Activated CD8-positive, alpha-beta memory T cell treated with anti-CD3 and anti-CD28 coated beads, Interleukin-2, amount 50 U/mL, for 1 hour (primary cell): Measurements from ENCODE around the gene MYORG.

Source experiments
- DNase-seq: peaks from one replicate; pipeline ENCODE4 v3.0.0-alpha.2; 2020; ENCODE audit errors: extremely low read depth

The MYORG gene

GRCh38 chr9:34384368-34385165 lies 7.9 kb upstream of the MYORG start:
- no peak for DNase-seq

- no peak for DNase-seq
Measured at GRCh38 chr9:34383904-34384303, 7.2 kb upstream of the MYORG start.

- DNase-seq = no peak
Measured at GRCh38 chr9:34382879-34383278, 6.2 kb upstream of the MYORG start.

GRCh38 chr9:34382054-34382453 lies 5.4 kb upstream of the MYORG start:
- DNase-seq = no peak

- no peak for DNase-seq
Measured at GRCh38 chr9:34381323-34381722, 4.6 kb upstream of the MYORG start.

GRCh38 chr9:34380511-34381315 lies 4.0 kb upstream of the MYORG start:
- no peak for DNase-seq

- no peak for DNase-seq
Measured at GRCh38 chr9:34380034-34380510, 3.4 kb upstream of the MYORG start.

- peak; percentile 74 for DNase-seq
Measured at GRCh38 chr9:34379334-34380033, 2.8 kb upstream of the MYORG start.

- no peak for DNase-seq
Measured at GRCh38 chr9:34378376-34379060, 1.8 kb upstream of the MYORG start.

- DNase-seq = no peak
Measured at GRCh38 chr9:34377404-34377746, 677 bp upstream of the MYORG start.

GRCh38 chr9:34375901-34376595 lies 650 bp downstream of the MYORG start:
- DNase-seq = no peak

GRCh38 chr9:34374905-34375552 lies 1.7 kb downstream of the MYORG start:
- no peak for DNase-seq

GRCh38 chr9:34374339-34374738 lies 2.4 kb downstream of the MYORG start:
- DNase-seq = no peak

GRCh38 chr9:34373749-34374148 lies 2.9 kb downstream of the MYORG start:
- no peak for DNase-seq

- no peak for DNase-seq
Measured at GRCh38 chr9:34372467-34373011, 4.2 kb downstream of the MYORG start.

GRCh38 chr9:34371886-34372466 lies 4.7 kb downstream of the MYORG start:
- no peak for DNase-seq

- DNase-seq = no peak
Measured at GRCh38 chr9:34370970-34371880, 5.5 kb downstream of the MYORG start.

GRCh38 chr9:34370335-34370969 lies 6.2 kb downstream of the MYORG start:
- DNase-seq = no peak
